Fibroblast of lung (primary cell): ENCODE results near the gene COL27A1.

Experiments
- CTCF ChIP-seq, 2 donors: IDR thresholded peaks in 1 of 2; conservative IDR thresholded peaks in 1 of 2; 1 replicate in 1 of 2; 2 replicates in 1 of 2; pipeline ENCODE4 v1.5.1; 2011 to 2012; ENCODE audit warnings: low read length in 2 of 2, control low read depth in 1 of 2, inconsistent platforms in 1 of 2, low read depth in 1 of 2, mild to moderate bottlenecking in 1 of 2
- EZH2 ChIP-seq: IDR thresholded peaks from 2 replicates; pipeline ENCODE4 v1.5.1; 2012; ENCODE audit warnings: low read length, control low read depth, mild to moderate bottlenecking; ENCODE audit errors: missing control alignments

- TF ChIP-seq CTCF (conservative IDR thresholded peaks at IDR 0.05 in 1 of 2, IDR thresholded peaks at IDR 0.05 in 1 of 2; ENCODE audit: low read depth in 1 of 2, low read length in 2 of 2) = no peak
- no peak for TF ChIP-seq EZH2
These were observed 130.9 kb downstream of the COL27A1 start for GRCh38 chr9:114286146-114286679.
